ENCODE data around the gene DARS1. TPM values are rescaled to one million over a fixed set of nuclear protein-coding genes. Genes with fewer than 3 reads are reported as not detected.

DARS1 gene
- total and polyA plus RNA-seq, 2 of the 13 experiments (the other 11 are each of a cell fraction or from before 2014, with no cell fraction given), result 149 to 230 TPM

DNA sequence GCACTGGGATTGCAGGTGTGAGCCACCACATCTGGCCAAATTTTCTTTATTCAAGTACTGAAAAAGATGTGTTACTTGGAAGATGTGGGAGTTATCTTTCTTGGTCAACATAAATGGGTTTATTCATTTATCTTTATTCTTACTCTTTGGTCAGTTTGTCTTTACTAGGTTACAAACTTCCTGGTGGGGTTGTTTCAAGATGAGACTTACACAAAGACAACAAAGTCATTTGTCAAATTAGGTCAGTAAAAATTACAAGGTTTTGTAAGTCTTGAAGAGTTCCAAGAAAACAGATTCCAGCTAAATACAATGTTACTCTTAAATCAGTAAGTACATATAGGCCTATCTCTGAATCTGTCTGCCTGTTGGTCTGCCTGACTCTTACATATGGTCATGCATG lies 48.9 kb downstream of the DARS1 start (continued):
- TF ChIP-seq ZXDC (CRISPR knock-in tag; IDR thresholded peaks at IDR 0.05), result no peak
- TF ChIP-seq, protein P1, sequence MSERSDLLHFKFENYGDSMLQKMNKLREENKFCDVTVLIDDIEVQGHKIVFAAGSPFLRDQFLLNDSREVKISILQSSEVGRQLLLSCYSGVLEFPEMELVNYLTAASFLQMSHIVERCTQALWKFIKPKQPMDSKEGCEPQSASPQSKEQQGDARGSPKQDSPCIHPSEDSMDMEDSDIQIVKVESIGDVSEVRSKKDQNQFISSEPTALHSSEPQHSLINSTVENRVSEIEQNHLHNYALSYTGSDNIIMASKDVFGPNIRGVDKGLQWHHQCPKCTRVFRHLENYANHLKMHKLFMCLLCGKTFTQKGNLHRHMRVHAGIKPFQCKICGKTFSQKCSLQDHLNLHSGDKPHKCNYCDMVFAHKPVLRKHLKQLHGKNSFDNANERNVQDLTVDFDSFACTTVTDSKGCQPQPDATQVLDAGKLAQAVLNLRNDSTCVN (CRISPR knock-in tag; IDR thresholded peaks at IDR 0.05; ENCODE audit: borderline replicate concordance), result no peak

DNA sequence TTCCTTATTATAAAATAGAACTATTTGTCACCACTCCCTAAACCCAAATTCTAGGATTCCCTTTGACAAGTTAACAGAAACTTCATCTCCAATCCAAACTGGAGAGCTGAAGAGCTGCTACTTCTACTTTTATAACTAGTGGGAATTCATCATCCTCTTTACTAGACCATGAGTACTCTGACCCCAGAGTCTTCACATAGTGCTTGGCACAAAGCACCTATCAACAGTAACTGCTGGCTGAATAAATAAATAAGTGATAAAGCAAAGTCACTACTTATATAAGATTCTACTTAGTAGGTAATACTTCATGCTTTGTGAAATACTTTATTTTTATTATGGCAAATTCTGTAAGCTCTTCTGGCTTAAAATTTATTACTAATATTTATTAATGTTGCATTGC lies 49.5 kb downstream of the DARS1 start:
- ATAC-seq, result no peak
- ChIA-PET CTCF (ENCODE audit: low intra/inter-chr PET ratio, low total read pairs) (no interaction called here), POLR2A (no interaction called here)
- H3K4me1 ChIP-seq (ENCODE audit: insufficient read depth, low read length), result no peaks in the 10 kb centered on the region
- BruUV-seq (replicated peaks), result no TSS peak
- H3K9ac ChIP-seq (ENCODE audit: insufficient read depth, low read depth, low read length), result no peak overlapping the region
- intact Hi-C loops (cut with micrococcal nuclease; ENCODE audit: unreplicated experiment) (no loop called here), in situ Hi-C loops (cut with HindIII; ENCODE audit: extremely low pct_ligation_motif_present, low pct_unique_long_range_greater_than_20kb) (no loop called here)
- H2AFZ ChIP-seq (ENCODE audit: low read length), result no peak overlapping the region
- peaks cover 20 to 54% of the 10 kb centered on the region in 2 experiments for H3K36me3 ChIP-seq (replicated peaks in 1 of 2; ENCODE audit: control insufficient read depth in 1 of 2, insufficient read depth in 2 of 2, low read length in 2 of 2)
- no peaks in the 10 kb centered on the region for H3K27me3 ChIP-seq (ENCODE audit: control insufficient read depth in 1 of 2, insufficient read depth in 2 of 2, low read length in 2 of 2)
- no peak overlapping the region for H3K4me2 ChIP-seq (ENCODE audit: low read depth, low read length)
- H3K9me3 ChIP-seq (ENCODE audit: low read length), result no peaks in the 10 kb centered on the region
- FAIRE-seq, result no peak
- no peak overlapping the region for H3K27ac ChIP-seq (ENCODE audit: extremely low read length, insufficient read depth, low read length)
- peaks cover 7% of the 10 kb centered on the region for H3K79me2 ChIP-seq (ENCODE audit: insufficient read depth, low read length)
- no peak overlapping the region for H3K4me3 ChIP-seq (replicated peaks in 1 of 3; ENCODE audit: insufficient read depth in 1 of 3, low read depth in 2 of 3, low read length in 3 of 3)
- DNase-seq (ENCODE audit: low spot score), result no peak
- peaks cover 4% of the 10 kb centered on the region; the same call in 1 of the 2 replicates for H4K20me1 ChIP-seq (ENCODE audit: insufficient read depth, low read length)
- no peak for TF ChIP-seq HNF1A (IDR thresholded peaks at IDR 0.05; ENCODE audit: low read depth)
- TF ChIP-seq HNF1A (CRISPR knock-in tag; IDR thresholded peaks at IDR 0.05; ENCODE audit: borderline replicate concordance), result no peak
- TF ChIP-seq ZNF124 (CRISPR knock-in tag; IDR thresholded peaks at IDR 0.05), result no peak
- TF ChIP-seq, protein P2, sequence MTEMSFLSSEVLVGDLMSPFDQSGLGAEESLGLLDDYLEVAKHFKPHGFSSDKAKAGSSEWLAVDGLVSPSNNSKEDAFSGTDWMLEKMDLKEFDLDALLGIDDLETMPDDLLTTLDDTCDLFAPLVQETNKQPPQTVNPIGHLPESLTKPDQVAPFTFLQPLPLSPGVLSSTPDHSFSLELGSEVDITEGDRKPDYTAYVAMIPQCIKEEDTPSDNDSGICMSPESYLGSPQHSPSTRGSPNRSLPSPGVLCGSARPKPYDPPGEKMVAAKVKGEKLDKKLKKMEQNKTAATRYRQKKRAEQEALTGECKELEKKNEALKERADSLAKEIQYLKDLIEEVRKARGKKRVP (CRISPR knock-in tag; IDR thresholded peaks at IDR 0.05), result no peak
- no peak for TF ChIP-seq ATF6 (CRISPR knock-in tag; conservative IDR thresholded peaks at IDR 0.05)
- no peak for TF ChIP-seq IKZF5 (CRISPR knock-in tag; IDR thresholded peaks at IDR 0.05)
